Measurements from ENCODE around the gene BRCC3.

The BRCC3 gene

GRCh38 chrX:155132110-155132509 is 60.8 kb downstream of the BRCC3 start:
- Histone ChIP-seq H3K4me1 (ENCODE audit: control insufficient read depth in 2 of 2, insufficient read depth in 1 of 2, low read depth in 1 of 2, low read length in 2 of 2) (no peaks in the 10 kb centered on the region), H2AK5ac (ENCODE audit: low read depth, low read length) (no peak overlapping the region), H4K8ac (ENCODE audit: low read depth, low read length) (no peak overlapping the region), H3K27me3 (ENCODE audit: control insufficient read depth in 3 of 3, insufficient read depth in 3 of 3, low read depth in 1 of 3, low read length in 3 of 3) (no peaks in the 10 kb centered on the region), H2BK120ac (ENCODE audit: low read depth, low read length) (no peak overlapping the region), H3K23ac (ENCODE audit: low read depth, low read length, poor library complexity) (no peak overlapping the region), H2BK15ac (ENCODE audit: low read length) (no peak overlapping the region), H3K4ac (ENCODE audit: low read length) (no peak overlapping the region), H3K4me2 (ENCODE audit: insufficient read depth, low read length, poor library complexity, severe bottlenecking) (no peak overlapping the region), H3K79me1 (ENCODE audit: low read depth, low read length) (no peaks in the 10 kb centered on the region), H2AFZ (ENCODE audit: low read length) (no peak overlapping the region), H3K27ac (replicated peaks; ENCODE audit: low read length) (no peak overlapping the region), H3K14ac (ENCODE audit: low read length) (no peak overlapping the region), H3K9ac (ENCODE audit: low read depth, low read length, poor library complexity) (no peak overlapping the region), H3K9me3 (replicated peaks in 1 of 2; ENCODE audit: control insufficient read depth in 2 of 2, insufficient read depth in 1 of 2, low read depth in 1 of 2, low read length in 2 of 2) (no peaks in the 10 kb centered on the region), H3K36me3 (replicated peaks in 1 of 2; ENCODE audit: control insufficient read depth in 2 of 2, insufficient read depth in 2 of 2, low read length in 2 of 2) (no peaks in the 10 kb centered on the region), H3K4me3 (ENCODE audit: low read length in 2 of 2) (no peak overlapping the region), H2BK12ac (ENCODE audit: low read length) (no peak overlapping the region), H3K18ac (ENCODE audit: low read length) (no peak overlapping the region), H4K91ac (ENCODE audit: low read depth, low read length, poor library complexity) (no peak overlapping the region), H2BK5ac (ENCODE audit: low read length) (no peak overlapping the region)
- DNase-seq (ENCODE audit: low spot score) = no peak
- WGBS, 2 donors (ENCODE audit: extremely low coverage in 2 of 2, insufficient read length in 2 of 2, insufficient replicate concordance in 1 of 2) = no CpG with 5 or more reads among the region's 1 CpG

- Histone ChIP-seq H3K4ac (ENCODE audit: low read length) (no peak overlapping the region), H4K91ac (ENCODE audit: low read depth, low read length, poor library complexity) (no peak overlapping the region), H2BK12ac (ENCODE audit: low read length) (no peak overlapping the region), H2AK5ac (ENCODE audit: low read depth, low read length) (no peak overlapping the region), H3K9me3 (replicated peaks in 1 of 2; ENCODE audit: control insufficient read depth in 2 of 2, insufficient read depth in 1 of 2, low read depth in 1 of 2, low read length in 2 of 2) (no peaks in the 10 kb centered on the region), H2AFZ (ENCODE audit: low read length) (no peak overlapping the region), H3K4me1 (ENCODE audit: control insufficient read depth in 2 of 2, insufficient read depth in 1 of 2, low read depth in 1 of 2, low read length in 2 of 2) (no peaks in the 10 kb centered on the region), H3K4me2 (ENCODE audit: insufficient read depth, low read length, poor library complexity, severe bottlenecking) (no peak overlapping the region), H4K8ac (ENCODE audit: low read depth, low read length) (no peak overlapping the region), H2BK15ac (ENCODE audit: low read length) (no peak overlapping the region), H2BK5ac (ENCODE audit: low read length) (no peak overlapping the region), H3K79me1 (ENCODE audit: low read depth, low read length) (no peaks in the 10 kb centered on the region), H3K27me3 (ENCODE audit: control insufficient read depth in 3 of 3, insufficient read depth in 3 of 3, low read depth in 1 of 3, low read length in 3 of 3) (no peaks in the 10 kb centered on the region), H2BK120ac (ENCODE audit: low read depth, low read length) (no peak overlapping the region), H3K36me3 (replicated peaks in 1 of 2; ENCODE audit: control insufficient read depth in 2 of 2, insufficient read depth in 2 of 2, low read length in 2 of 2) (no peaks in the 10 kb centered on the region), H3K9ac (ENCODE audit: low read depth, low read length, poor library complexity) (no peak overlapping the region), H3K23ac (ENCODE audit: low read depth, low read length, poor library complexity) (no peak overlapping the region), H3K18ac (ENCODE audit: low read length) (no peak overlapping the region), H3K4me3 (ENCODE audit: low read length in 2 of 2) (no peak overlapping the region), H3K14ac (ENCODE audit: low read length) (no peak overlapping the region), H3K27ac (replicated peaks; ENCODE audit: low read length) (no peak overlapping the region)
- no peak for DNase-seq (ENCODE audit: low spot score)
- no CpG with 5 or more reads among the region's 4 CpGs for WGBS, 2 donors (ENCODE audit: extremely low coverage in 2 of 2, insufficient read length in 2 of 2, insufficient replicate concordance in 1 of 2)
Measured at GRCh38 chrX:155134255-155134654, 62.9 kb downstream of the BRCC3 start.

GRCh38 chrX:155143959-155144548 is 72.7 kb downstream of the BRCC3 start:
- no peaks in the 10 kb centered on the region for H3K4me1 ChIP-seq (ENCODE audit: control insufficient read depth in 2 of 2, insufficient read depth in 1 of 2, low read depth in 1 of 2, low read length in 2 of 2)
- no peak overlapping the region for H3K4me3 ChIP-seq (ENCODE audit: low read length in 2 of 2)
- H3K4ac ChIP-seq (ENCODE audit: low read length) = no peak overlapping the region
- no peak overlapping the region for H2BK120ac ChIP-seq (ENCODE audit: low read depth, low read length)
- H2BK5ac ChIP-seq (ENCODE audit: low read length) = no peak overlapping the region
- no peak overlapping the region for H2AFZ ChIP-seq (ENCODE audit: low read length)
- no peak overlapping the region for H3K27ac ChIP-seq (replicated peaks; ENCODE audit: low read length)
- no peak overlapping the region for H4K91ac ChIP-seq (ENCODE audit: low read depth, low read length, poor library complexity)
- WGBS, 2 donors (ENCODE audit: extremely low coverage in 2 of 2, insufficient read length in 2 of 2, insufficient replicate concordance in 1 of 2) = no CpG with 5 or more reads among the region's 6 CpGs
- H3K27me3 ChIP-seq (ENCODE audit: control insufficient read depth in 3 of 3, insufficient read depth in 3 of 3, low read depth in 1 of 3, low read length in 3 of 3) = peaks cover 0 to 2% (median 0%) of the 10 kb centered on the region in 3 experiments
- no peak overlapping the region for H3K4me2 ChIP-seq (ENCODE audit: insufficient read depth, low read length, poor library complexity, severe bottlenecking)
- H3K9ac ChIP-seq (ENCODE audit: low read depth, low read length, poor library complexity) = no peak overlapping the region
- no peaks in the 10 kb centered on the region for H3K79me1 ChIP-seq (ENCODE audit: low read depth, low read length)
- no peak overlapping the region for H3K23ac ChIP-seq (ENCODE audit: low read depth, low read length, poor library complexity)
- no peak overlapping the region for H2AK5ac ChIP-seq (ENCODE audit: low read depth, low read length)
- DNase-seq (ENCODE audit: low spot score) = no peak
- no peak overlapping the region for H2BK15ac ChIP-seq (ENCODE audit: low read length)
- H3K9me3 ChIP-seq (replicated peaks in 1 of 2; ENCODE audit: control insufficient read depth in 2 of 2, insufficient read depth in 1 of 2, low read depth in 1 of 2, low read length in 2 of 2) = no peaks in the 10 kb centered on the region
- no peaks in the 10 kb centered on the region for H3K36me3 ChIP-seq (replicated peaks in 1 of 2; ENCODE audit: control insufficient read depth in 2 of 2, insufficient read depth in 2 of 2, low read length in 2 of 2)
- no peak overlapping the region for H2BK12ac ChIP-seq (ENCODE audit: low read length)
- no peak overlapping the region for H3K18ac ChIP-seq (ENCODE audit: low read length)
- H4K8ac ChIP-seq (ENCODE audit: low read depth, low read length) = no peak overlapping the region
- H3K14ac ChIP-seq (ENCODE audit: low read length) = no peak overlapping the region

- no peak overlapping the region for H3K18ac ChIP-seq (ENCODE audit: low read length)
Measured at GRCh38 chrX:155144926-155145325, 73.6 kb downstream of the BRCC3 start.

More at GRCh38 chrX:155144926-155145325, 73.6 kb downstream of the BRCC3 start:
- H3K4me3 ChIP-seq (ENCODE audit: low read length in 2 of 2) = no peak overlapping the region
- no peak overlapping the region for H2BK5ac ChIP-seq (ENCODE audit: low read length)
- H3K79me1 ChIP-seq (ENCODE audit: low read depth, low read length) = no peaks in the 10 kb centered on the region
- no peak overlapping the region for H4K91ac ChIP-seq (ENCODE audit: low read depth, low read length, poor library complexity)
- H3K9ac ChIP-seq (ENCODE audit: low read depth, low read length, poor library complexity) = no peak overlapping the region
- no peak overlapping the region for H3K4ac ChIP-seq (ENCODE audit: low read length)
- H2BK15ac ChIP-seq (ENCODE audit: low read length) = no peak overlapping the region
- WGBS, 2 donors (ENCODE audit: extremely low coverage in 2 of 2, insufficient read length in 2 of 2, insufficient replicate concordance in 1 of 2) = no CpG with 5 or more reads among the region's 4 CpGs
- H3K4me2 ChIP-seq (ENCODE audit: insufficient read depth, low read length, poor library complexity, severe bottlenecking) = no peak overlapping the region
- no peak overlapping the region for H3K27ac ChIP-seq (replicated peaks; ENCODE audit: low read length)
- H3K14ac ChIP-seq (ENCODE audit: low read length) = no peak overlapping the region
- no peaks in the 10 kb centered on the region for H3K4me1 ChIP-seq (ENCODE audit: control insufficient read depth in 2 of 2, insufficient read depth in 1 of 2, low read depth in 1 of 2, low read length in 2 of 2)
- H4K8ac ChIP-seq (ENCODE audit: low read depth, low read length) = no peak overlapping the region
- no peak overlapping the region for H3K23ac ChIP-seq (ENCODE audit: low read depth, low read length, poor library complexity)
- no peak overlapping the region for H2AK5ac ChIP-seq (ENCODE audit: low read depth, low read length)
- no peak overlapping the region for H2BK120ac ChIP-seq (ENCODE audit: low read depth, low read length)
- H2AFZ ChIP-seq (ENCODE audit: low read length) = no peak overlapping the region
- H3K9me3 ChIP-seq (replicated peaks in 1 of 2; ENCODE audit: control insufficient read depth in 2 of 2, insufficient read depth in 1 of 2, low read depth in 1 of 2, low read length in 2 of 2) = no peaks in the 10 kb centered on the region
- no peaks in the 10 kb centered on the region for H3K36me3 ChIP-seq (replicated peaks in 1 of 2; ENCODE audit: control insufficient read depth in 2 of 2, insufficient read depth in 2 of 2, low read length in 2 of 2)
- H3K27me3 ChIP-seq (ENCODE audit: control insufficient read depth in 3 of 3, insufficient read depth in 3 of 3, low read depth in 1 of 3, low read length in 3 of 3) = peaks cover 0 to 2% (median 0%) of the 10 kb centered on the region in 3 experiments
- no peak overlapping the region for H2BK12ac ChIP-seq (ENCODE audit: low read length)
- DNase-seq (ENCODE audit: low spot score) = no peak
